Ecto neural progenitor cell (in vitro differentiated cells): ENCODE data around the gene C12orf57.

Experiments used
- DNase-seq: peaks from one replicate; pipeline ENCODE4 v3.0.0-alpha.2; 2018; ENCODE audit warnings: low spot score

The C12orf57 gene

DNA sequence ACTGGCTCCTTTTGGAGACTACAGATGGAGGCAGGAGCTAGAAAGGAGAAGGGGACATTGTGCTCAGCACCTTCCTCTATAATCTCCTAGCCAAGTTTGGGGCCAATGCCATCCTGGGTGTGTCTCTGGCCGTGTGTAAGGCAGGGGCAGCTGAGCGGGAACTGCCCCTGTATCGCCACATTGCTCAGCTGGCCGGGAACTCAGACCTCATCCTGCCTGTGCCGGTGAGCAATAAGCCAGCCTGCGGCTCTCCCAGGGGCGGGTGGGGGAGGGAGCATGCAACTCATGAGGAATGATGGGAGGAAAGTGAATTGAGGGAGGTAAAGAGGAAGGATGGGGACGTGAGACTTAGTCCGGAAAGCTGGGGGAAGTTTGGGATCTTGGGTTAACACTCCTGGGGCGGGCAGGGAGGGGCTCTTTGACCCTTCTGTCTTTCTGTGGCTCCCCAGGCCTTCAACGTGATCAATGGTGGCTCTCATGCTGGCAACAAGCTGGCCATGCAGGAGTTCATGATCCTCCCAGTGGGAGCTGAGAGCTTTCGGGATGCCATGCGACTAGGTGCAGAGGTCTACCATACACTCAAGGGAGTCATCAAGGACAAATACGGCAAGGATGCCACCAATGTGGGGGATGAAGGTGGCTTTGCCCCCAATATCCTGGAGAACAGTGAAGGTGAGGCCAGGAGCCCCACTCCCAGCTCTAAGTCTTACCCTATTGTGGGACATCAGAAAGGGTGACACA lies 26.2 kb upstream of the C12orf57 start:
- DNase-seq, result no peak

GRCh38 chr12:6919588-6919987 lies 24.2 kb upstream of the C12orf57 start:
- DNase-seq, result no peak

DNA sequence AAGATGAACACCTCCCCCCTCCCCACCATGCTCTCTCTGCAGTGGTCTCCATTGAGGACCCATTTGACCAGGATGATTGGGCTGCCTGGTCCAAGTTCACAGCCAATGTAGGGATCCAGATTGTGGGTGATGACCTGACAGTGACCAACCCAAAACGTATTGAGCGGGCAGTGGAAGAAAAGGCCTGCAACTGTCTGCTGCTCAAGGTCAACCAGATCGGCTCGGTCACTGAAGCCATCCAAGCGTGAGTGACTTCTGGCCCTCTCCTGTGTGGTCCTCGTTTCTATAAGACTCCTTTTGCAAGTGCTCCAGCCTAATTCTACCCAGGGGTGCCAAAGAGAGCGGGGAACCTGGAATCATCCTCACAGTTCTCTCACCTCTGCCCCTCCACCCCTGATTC lies 22.3 kb upstream of the C12orf57 start:
- DNase-seq, result no peak

GRCh38 chr12:6921996-6922946 lies 21.6 kb upstream of the C12orf57 start:
- DNase-seq, result no peak

DNA sequence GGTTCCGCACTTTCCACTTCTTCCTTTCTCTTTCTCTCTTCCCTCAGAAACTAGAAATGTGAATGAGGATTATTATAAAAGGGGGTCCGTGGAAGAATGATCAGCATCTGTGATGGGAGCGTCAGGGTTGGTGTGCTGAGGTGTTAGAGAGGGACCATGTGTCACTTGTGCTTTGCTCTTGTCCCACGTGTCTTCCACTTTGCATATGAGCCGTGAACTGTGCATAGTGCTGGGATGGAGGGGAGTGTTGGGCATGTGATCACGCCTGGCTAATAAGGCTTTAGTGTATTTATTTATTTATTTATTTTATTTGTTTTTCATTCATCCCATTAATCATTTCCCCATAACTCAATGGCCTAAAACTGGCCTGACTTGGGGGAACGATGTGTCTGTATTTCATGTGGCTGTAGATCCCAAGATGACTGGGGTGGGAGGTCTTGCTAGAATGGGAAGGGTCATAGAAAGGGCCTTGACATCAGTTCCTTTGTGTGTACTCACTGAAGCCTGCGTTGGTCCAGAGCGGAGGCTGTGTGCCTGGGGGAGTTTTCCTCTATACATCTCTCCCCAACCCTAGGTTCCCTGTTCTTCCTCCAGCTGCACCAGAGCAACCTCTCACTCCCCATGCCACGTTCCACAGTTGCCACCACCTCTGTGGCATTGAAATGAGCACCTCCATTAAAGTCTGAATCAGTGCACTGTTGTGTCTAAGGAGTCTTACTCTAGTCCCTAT lies 20.7 kb upstream of the C12orf57 start:
- DNase-seq, result no peak

DNA sequence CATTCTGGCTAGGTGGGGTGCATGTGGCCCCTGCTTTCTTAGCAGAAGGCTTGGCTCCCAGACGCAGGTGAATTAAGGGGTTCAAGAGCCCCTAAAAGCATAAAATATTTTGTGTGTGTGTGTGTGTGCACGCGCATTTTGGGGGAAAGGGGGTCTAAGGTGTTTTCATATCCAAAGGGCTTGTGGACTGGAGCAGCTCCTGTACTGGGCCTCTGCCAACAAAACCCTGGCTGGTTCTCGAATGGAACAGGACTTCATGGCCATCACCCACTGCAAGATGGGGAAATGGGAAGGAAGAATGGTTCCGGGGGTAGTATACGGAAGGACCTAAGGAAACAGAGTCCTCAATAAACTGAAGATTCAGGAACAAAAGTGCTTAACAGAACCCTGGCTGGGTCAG lies 20.0 kb upstream of the C12orf57 start:
- DNase-seq, result no peak

DNA sequence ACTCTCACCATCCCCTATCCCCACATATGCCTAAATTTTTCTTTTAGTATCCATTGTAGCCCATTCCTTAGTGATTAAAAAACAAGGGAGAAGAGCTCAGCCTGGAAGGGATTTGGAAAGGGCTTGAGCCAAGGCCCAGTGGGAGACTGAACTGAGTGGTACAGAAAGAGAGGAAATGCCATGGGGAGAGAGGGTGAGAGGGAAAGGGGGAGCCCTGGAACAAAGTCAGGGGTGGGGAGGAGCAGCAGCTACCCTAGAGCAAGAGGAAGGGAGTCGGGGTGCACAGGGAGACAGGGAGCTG lies 18.6 kb upstream of the C12orf57 start:
- DNase-seq, result peak; percentile 67

DNA sequence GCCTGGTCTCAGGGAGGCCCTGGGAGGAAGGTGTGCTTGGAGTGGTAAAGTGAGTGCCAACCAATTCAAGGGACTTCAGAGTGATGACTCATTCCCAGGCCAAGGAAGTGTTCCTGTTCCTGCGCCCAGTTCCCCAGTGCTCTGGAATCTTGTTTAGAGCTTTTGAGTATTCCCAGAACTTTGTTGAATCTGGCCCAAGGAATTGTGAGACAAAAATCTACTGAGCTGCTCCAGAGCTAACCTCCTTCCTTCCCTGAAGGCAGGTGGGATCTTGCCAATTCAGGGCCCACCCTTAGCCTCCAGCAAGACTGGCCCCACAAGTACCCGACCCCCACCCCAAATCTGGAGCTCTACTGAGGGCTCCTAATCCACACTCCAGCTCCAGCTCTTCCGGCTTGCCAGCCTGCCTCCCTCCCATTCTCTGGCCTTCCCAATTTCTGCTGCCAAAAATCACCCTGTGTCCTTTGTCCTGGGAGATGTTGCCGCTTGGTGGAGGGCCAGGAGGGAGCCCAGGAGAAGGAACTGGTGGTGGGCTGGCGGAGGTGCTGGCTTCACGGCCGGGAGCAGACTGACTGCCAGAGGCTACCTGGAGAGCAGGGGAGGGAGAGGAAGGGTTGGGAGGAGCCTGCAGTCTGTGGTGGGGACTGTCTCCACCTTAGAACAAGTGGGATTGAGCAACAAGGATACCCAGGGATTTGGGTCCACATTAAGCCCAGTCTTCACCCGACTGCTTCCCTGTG lies 18.1 kb upstream of the C12orf57 start:
- peak; percentile 84 for DNase-seq

DNA sequence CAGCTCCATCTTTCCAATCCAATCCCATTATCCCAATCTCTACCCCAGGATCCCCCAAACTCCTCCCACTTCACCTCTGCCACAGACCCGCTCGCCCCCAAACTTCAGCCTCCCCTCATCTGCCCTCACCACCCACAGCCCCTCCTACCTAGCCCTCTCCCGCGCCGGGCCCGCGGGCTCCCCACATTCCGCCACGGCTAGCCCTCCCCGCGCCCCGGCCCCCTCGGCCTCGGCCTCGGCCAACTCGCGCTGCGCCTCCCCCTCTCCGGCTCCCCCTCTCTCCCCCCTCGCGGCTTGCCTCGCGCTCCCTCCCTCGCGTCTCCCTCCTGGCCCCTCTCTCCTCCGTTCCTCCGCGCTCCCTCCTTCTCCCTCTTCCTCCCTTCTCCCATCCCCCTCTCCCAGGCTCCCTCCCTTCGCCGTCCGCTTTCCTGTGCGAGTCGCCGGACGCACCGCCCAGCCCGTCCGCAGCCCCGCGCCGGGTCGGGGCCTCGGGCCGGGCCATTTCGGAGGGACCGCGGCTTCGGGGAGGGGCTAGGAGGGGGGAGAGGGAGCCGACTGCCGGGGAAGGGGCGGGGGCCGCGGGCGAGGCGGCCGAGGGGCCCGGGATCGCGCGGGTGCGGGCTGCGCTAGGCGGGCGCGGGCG lies 16.3 kb upstream of the C12orf57 start, which contains the start of gene ATN1:
ATN1 (plus strand) TSS at position 581 of the 643 bp plus-strand sequence. CDS start 6,043 bp downstream, outside the sequence.
- peak; percentile 86 for DNase-seq

DNA sequence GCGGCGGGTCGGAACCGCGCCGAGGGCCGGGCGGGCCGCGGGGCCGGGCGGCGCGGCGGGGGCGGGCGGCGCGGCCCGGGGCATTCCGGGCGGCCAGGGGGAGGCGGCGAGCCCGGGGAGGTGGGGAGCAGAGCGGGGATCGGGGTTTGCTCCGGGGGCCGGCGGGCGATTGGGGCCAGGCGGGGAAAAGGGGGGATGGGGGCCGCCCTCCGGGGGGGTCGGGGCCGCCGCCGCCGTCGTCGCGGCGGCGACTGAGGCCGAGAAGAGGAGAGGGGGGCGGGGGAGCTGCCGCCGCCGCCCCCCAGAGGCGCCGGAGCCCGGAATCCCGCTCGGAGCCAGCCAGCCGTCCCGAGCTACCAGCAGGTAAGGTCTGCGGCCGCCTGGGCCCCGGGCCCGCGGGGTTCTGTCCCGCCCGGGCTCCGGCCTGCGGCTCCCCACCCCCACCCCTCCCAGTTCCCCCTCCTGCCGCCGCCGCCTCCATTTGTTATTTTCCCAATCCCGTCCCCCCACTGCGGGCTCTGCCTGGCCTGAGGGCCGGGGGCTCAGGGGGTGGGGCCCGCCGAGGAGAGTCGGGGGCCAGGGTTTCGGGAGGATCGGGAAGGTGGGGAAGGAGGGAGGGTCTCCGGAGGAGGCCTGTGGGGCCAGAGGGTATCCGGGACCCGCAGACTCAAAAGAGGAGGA lies 15.7 kb upstream of the C12orf57 start:
- peak; percentile 67 for DNase-seq

GRCh38 chr12:6928703-6929407 lies 15.0 kb upstream of the C12orf57 start:
- no peak for DNase-seq

- DNase-seq, result no peak
These were observed 14.1 kb upstream of the C12orf57 start for GRCh38 chr12:6929466-6930452.

GRCh38 chr12:6932766-6933165 lies 11.1 kb upstream of the C12orf57 start:
- no peak for DNase-seq

GRCh38 chr12:6934110-6934509 lies 9.7 kb upstream of the C12orf57 start:
- no peak for DNase-seq

GRCh38 chr12:6935371-6936193 lies 8.2 kb upstream of the C12orf57 start:
- DNase-seq, result no peak

- no peak for DNase-seq
These were observed 7.6 kb upstream of the C12orf57 start for GRCh38 chr12:6936194-6936635.

DNA sequence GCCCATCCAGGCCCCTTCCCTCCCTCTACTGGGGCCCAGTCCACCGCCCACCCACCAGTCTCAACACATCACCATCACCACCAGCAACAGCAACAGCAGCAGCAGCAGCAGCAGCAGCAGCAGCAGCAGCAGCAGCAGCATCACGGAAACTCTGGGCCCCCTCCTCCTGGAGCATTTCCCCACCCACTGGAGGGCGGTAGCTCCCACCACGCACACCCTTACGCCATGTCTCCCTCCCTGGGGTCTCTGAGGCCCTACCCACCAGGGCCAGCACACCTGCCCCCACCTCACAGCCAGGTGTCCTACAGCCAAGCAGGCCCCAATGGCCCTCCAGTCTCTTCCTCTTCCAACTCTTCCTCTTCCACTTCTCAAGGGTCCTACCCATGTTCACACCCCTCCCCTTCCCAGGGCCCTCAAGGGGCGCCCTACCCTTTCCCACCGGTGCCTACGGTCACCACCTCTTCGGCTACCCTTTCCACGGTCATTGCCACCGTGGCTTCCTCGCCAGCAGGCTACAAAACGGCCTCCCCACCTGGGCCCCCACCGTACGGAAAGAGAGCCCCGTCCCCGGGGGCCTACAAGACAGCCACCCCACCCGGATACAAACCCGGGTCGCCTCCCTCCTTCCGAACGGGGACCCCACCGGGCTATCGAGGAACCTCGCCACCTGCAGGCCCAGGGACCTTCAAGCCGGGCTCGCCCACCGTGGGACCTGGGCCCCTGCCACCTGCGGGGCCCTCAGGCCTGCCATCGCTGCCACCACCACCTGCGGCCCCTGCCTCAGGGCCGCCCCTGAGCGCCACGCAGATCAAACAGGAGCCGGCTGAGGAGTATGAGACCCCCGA lies 7.0 kb upstream of the C12orf57 start:
- DNase-seq, result peak; percentile 59
